ENCODE results near the gene VSTM2L.

VSTM2L gene

GRCh38 chr20:37867289-37868195, 35.4 kb upstream of the VSTM2L start:
- peaks cover 31% of the 10 kb centered on the region for H3K36me3 ChIP-seq (replicated peaks; ENCODE audit: low read depth, low read length)

GRCh38 chr20:37868851-37869333, 34.0 kb upstream of the VSTM2L start:
- no peak overlapping the region for H3K9ac ChIP-seq (ENCODE audit: low read length)
- no peak for TF ChIP-seq CTCF (IDR thresholded peaks at IDR 0.05; ENCODE audit: low read depth, low read length)
- no peak for TF ChIP-seq EZH2phosphoT487 (IDR thresholded peaks at IDR 0.05; ENCODE audit: low read depth)
- no peaks in the 10 kb centered on the region for H3K27me3 ChIP-seq (ENCODE audit: low read depth, low read length)
- no peak overlapping the region for H3K4me2 ChIP-seq (ENCODE audit: low read length)
- no peaks in the 10 kb centered on the region for H4K20me1 ChIP-seq (ENCODE audit: insufficient read depth, low read length)
- no peaks in the 10 kb centered on the region for H3K79me2 ChIP-seq (ENCODE audit: low read length)
- H3K4me3 ChIP-seq (ENCODE audit: low read length): no peak overlapping the region
- no peak overlapping the region for H3K27ac ChIP-seq (ENCODE audit: low read length)
- H3K4me1 ChIP-seq (ENCODE audit: low read length): no peaks in the 10 kb centered on the region
- peaks cover 30% of the 10 kb centered on the region for H3K36me3 ChIP-seq (replicated peaks; ENCODE audit: low read depth, low read length)
- no peaks in the 10 kb centered on the region for H3K9me3 ChIP-seq (ENCODE audit: insufficient read depth, low read length)
- no peak overlapping the region for H2AFZ ChIP-seq (ENCODE audit: low read depth, low read length)

More at GRCh38 chr20:37867289-37868195, 35.4 kb upstream of the VSTM2L start:
- Histone ChIP-seq H4K20me1 (ENCODE audit: insufficient read depth, low read length) (no peaks in the 10 kb centered on the region), H3K9ac (ENCODE audit: low read length) (no peak overlapping the region), H3K79me2 (ENCODE audit: low read length) (no peaks in the 10 kb centered on the region), H2AFZ (ENCODE audit: low read depth, low read length) (no peak overlapping the region), H3K27me3 (ENCODE audit: low read depth, low read length) (no peaks in the 10 kb centered on the region), H3K4me2 (ENCODE audit: low read length) (no peak overlapping the region), H3K4me3 (ENCODE audit: low read length) (no peak overlapping the region), H3K9me3 (ENCODE audit: insufficient read depth, low read length) (no peaks in the 10 kb centered on the region), H3K4me1 (ENCODE audit: low read length) (no peaks in the 10 kb centered on the region), H3K27ac (ENCODE audit: low read length) (no peak overlapping the region)
- TF ChIP-seq EZH2phosphoT487 (IDR thresholded peaks at IDR 0.05; ENCODE audit: low read depth): no peak
- no peak for TF ChIP-seq CTCF (IDR thresholded peaks at IDR 0.05; ENCODE audit: low read depth, low read length)

GRCh38 chr20:37869334-37869861, 33.5 kb upstream of the VSTM2L start:
- no peak overlapping the region for H3K9ac ChIP-seq (ENCODE audit: low read length)
- no peaks in the 10 kb centered on the region for H3K9me3 ChIP-seq (ENCODE audit: insufficient read depth, low read length)
- no peak overlapping the region for H3K4me2 ChIP-seq (ENCODE audit: low read length)
- no peaks in the 10 kb centered on the region for H4K20me1 ChIP-seq (ENCODE audit: insufficient read depth, low read length)
- H3K36me3 ChIP-seq (replicated peaks; ENCODE audit: low read depth, low read length): peaks cover 35% of the 10 kb centered on the region
- no peak overlapping the region for H3K27ac ChIP-seq (ENCODE audit: low read length)
- no peaks in the 10 kb centered on the region for H3K4me1 ChIP-seq (ENCODE audit: low read length)
- TF ChIP-seq EZH2phosphoT487 (IDR thresholded peaks at IDR 0.05; ENCODE audit: low read depth) (no peak), CTCF (IDR thresholded peaks at IDR 0.05; ENCODE audit: low read depth, low read length) (no peak)
- no peak overlapping the region for H3K4me3 ChIP-seq (ENCODE audit: low read length)
- H3K27me3 ChIP-seq (ENCODE audit: low read depth, low read length): no peaks in the 10 kb centered on the region
- H3K79me2 ChIP-seq (ENCODE audit: low read length): no peaks in the 10 kb centered on the region
- H2AFZ ChIP-seq (ENCODE audit: low read depth, low read length): no peak overlapping the region

GRCh38 chr20:37870294-37870693, 32.6 kb upstream of the VSTM2L start:
- H3K36me3 ChIP-seq (replicated peaks; ENCODE audit: low read depth, low read length): peaks cover 38% of the 10 kb centered on the region

More at GRCh38 chr20:37870294-37870693, 32.6 kb upstream of the VSTM2L start:
- no peak overlapping the region for H2AFZ ChIP-seq (ENCODE audit: low read depth, low read length)
- no peak overlapping the region for H3K4me2 ChIP-seq (ENCODE audit: low read length)
- no peak for TF ChIP-seq CTCF (IDR thresholded peaks at IDR 0.05; ENCODE audit: low read depth, low read length)
- no peak for TF ChIP-seq EZH2phosphoT487 (IDR thresholded peaks at IDR 0.05; ENCODE audit: low read depth)
- no peaks in the 10 kb centered on the region for H3K79me2 ChIP-seq (ENCODE audit: low read length)
- H3K27ac ChIP-seq (ENCODE audit: low read length): no peak overlapping the region
- no peaks in the 10 kb centered on the region for H3K9me3 ChIP-seq (ENCODE audit: insufficient read depth, low read length)
- no peaks in the 10 kb centered on the region for H4K20me1 ChIP-seq (ENCODE audit: insufficient read depth, low read length)
- no peak overlapping the region for H3K4me3 ChIP-seq (ENCODE audit: low read length)
- no peaks in the 10 kb centered on the region for H3K4me1 ChIP-seq (ENCODE audit: low read length)
- H3K27me3 ChIP-seq (ENCODE audit: low read depth, low read length): no peaks in the 10 kb centered on the region
- H3K9ac ChIP-seq (ENCODE audit: low read length): no peak overlapping the region

Measured in OCI-LY3 (cell line).